DMS153 (cell line): ENCODE results near the gene ZC3H18.

ENCODE experiments used
- DNase-seq: peaks from one replicate; lab custom pipeline; 2025; lab: John Stamatoyannopoulos, UW

The ZC3H18 gene

DNA sequence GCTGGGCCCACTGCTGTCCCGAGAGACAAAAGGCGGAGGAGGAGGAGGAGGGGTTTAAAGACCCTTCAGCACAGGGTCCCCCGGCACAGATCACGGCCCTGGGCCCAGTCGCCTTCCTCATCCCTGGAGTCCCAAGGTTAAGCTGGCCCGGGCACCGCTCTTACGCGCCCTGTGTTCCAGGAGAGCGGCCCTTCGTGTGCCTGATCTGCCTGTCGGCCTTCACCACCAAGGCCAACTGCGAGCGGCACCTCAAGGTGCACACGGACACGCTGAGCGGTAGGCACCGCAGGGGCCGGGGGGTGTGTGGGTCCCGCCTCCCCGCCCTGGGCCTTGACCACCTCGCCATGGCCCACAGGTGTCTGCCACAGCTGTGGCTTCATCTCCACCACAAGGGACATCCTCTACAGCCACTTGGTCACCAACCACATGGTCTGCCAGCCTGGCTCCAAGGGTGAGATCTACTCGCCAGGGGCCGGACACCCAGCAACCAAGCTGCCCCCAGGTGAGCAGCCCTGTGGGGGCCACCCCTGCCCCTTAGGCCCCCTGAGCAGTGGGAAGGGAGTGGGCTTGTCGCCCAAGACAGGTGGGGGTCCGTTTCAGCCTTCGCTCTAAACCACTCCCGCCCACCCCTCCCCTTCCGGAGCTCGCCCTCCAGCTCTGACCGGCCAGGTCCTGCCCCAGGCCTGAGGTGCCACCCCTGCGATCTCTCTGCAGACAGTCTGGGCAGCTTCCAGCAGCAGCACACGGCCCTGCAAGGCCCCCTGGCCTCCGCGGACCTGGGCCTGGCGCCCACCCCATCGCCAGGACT lies 37.6 kb upstream of the ZC3H18 start:
- DNase-seq = no peak

DNA sequence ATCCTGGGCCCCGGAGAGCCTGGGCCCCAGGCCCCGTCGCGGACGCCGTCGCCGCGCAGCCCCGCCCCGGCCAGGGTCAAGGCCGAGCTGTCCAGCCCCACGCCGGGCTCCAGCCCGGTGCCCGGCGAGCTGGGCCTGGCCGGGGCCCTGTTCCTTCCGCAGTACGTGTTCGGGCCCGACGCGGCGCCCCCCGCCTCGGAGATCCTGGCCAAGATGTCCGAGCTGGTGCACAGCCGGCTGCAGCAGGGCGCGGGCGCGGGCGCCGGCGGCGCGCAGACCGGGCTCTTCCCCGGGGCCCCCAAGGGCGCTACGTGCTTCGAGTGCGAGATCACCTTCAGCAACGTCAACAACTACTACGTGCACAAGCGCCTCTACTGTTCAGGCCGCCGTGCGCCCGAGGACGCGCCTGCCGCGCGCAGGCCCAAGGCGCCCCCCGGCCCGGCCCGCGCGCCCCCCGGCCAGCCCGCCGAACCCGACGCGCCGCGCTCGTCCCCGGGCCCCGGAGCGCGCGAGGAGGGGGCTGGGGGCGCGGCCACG lies 36.8 kb upstream of the ZC3H18 start:
- peak; percentile 5 for DNase-seq

DNA sequence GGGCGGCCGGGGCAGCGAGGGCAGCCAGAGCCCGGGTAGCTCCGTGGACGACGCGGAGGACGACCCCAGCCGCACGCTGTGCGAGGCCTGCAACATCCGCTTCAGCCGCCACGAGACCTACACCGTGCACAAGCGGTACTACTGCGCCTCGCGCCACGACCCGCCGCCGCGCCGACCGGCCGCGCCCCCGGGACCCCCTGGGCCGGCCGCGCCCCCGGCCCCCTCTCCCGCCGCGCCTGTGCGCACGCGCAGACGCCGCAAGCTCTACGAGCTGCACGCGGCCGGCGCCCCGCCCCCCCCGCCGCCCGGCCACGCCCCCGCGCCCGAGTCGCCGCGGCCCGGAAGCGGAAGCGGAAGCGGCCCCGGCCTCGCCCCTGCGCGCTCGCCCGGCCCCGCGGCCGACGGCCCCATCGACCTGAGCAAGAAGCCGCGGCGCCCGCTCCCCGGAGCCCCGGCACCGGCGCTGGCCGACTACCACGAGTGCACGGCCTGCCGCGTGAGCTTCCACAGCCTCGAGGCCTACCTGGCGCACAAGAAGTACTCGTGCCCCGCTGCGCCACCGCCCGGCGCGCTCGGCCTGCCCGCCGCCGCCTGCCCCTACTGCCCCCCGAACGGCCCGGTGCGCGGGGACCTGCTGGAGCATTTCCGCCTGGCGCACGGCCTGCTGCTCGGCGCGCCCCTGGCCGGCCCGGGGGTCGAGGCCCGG lies 36.1 kb upstream of the ZC3H18 start:
- DNase-seq = peak; percentile 45

DNA sequence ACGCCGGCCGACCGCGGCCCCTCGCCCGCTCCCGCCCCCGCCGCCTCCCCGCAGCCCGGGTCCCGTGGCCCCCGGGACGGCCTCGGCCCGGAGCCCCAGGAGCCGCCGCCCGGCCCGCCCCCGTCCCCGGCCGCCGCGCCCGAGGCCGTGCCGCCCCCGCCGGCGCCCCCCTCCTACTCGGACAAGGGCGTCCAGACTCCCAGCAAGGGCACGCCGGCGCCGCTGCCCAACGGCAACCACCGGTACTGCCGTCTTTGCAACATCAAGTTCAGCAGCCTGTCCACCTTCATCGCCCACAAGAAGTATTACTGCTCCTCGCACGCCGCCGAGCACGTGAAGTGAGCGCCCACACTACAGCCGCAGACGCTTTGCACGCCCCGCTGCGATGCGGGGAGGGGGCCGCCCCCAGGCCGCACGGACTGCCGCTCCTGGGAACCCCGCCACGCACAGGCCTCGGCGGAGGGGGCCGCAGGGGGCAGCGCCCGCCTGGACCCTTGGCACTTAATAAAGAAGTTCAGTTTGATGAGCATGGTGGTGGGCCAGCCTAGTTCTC lies 35.5 kb upstream of the ZC3H18 start:
- DNase-seq = no peak

DNA sequence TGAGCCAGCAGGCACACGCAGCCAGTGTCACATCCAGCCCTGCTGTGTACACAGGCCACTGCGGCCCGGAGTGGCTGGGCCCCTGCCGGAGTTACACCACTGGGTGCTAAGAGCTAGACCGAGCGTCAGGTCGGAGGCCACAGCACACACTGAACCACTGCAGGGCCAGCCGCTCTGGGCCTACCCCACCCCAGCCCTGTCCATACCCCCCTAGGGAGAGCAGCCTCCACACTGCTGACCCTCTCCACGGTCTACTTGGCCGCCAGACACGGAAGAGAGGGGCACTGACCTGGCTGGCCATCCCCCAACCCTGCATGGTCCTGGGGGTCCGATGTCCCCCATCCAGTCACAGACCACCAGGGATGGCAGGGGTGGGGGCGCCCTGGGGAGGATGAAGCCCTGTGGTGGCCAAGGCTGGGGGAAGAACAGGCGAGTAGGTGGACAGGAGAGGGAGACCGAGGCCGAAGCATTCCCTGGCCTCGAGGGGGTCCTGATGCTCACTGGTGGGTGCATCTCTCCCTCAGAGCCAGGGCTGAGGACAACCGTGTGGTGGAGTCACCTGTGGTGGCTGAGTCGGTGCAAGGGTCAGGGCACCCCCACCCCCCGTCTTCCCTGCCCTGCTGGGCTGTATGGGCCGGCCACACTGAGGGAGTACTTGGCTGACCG lies 34.9 kb upstream of the ZC3H18 start:
- no peak for DNase-seq

DNA sequence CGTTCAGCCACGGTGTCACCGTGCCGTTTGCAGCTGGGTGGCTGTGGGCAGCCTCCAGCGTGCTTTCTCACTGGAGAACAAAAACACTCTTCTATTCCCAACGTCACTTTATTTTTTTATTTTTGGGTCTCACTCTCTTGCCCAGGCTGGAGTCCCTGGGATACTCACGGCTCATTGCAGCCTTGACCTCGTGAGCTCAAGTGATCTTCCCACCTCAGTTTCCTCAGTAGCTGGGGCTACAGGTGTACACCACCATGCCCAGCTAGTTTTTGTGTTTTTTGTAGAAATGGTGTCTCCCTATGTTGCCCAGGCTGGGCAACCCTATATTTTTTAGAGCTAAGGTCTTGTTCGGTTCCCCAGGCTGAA lies 34.4 kb upstream of the ZC3H18 start:
- DNase-seq = no peak

DNA sequence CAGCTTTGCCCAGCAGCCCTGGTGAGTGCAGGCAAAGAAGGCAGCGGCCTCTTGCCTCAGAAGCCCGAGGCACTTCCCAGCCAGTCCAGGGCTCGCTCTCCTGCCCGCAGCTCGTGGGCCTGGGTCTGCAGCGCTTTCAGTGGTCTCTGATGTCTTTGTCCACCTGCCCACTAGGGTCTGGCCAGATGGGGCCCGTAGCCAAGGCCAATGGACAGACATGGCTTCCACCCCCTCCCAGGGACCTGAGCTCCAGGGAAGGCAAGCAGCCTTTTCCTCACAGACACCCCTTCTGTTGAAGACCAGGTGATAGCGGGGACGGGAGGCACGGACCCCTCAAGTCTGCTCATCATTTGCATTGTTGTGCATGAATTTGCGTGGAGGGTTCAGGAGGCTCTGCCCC lies 33.7 kb upstream of the ZC3H18 start:
- no peak for DNase-seq

DNA sequence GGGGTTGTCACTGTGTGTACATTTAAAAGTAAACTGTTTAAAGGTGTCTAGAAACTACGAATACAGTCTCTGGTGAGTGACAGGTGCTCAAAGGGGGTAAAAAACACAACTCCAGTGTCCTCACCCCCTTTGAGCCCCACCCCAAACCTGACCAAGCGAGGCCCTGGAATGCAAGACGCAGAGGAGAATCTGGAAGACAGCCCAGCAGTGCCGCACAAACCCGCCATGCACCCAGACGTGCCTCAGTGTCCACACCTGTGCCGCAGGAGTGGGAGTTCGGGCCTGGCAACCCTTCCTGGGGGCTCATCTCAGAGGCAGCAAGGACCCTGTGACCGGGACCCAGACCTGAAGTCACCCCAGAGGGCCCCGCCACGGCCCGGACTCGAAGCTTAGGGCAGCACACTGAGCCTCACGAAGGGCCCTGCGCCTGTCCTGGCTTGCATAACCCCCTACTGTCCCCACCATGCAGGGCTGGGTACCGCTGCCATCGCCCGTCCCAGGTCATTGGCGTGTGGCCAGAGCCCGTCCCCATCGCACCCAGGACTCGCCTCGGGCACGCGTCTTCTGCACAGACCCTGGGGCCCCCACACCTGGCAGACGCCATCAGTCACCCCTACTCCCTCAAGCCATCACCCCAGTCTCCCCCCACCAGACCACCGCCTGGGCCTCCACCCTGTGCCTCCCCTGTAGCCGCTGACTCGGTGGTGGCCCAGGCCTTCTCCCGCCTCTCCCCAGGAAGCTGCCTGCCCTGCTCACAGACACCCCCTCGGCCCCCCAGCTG lies 33.0 kb upstream of the ZC3H18 start:
- DNase-seq = no peak

DNA sequence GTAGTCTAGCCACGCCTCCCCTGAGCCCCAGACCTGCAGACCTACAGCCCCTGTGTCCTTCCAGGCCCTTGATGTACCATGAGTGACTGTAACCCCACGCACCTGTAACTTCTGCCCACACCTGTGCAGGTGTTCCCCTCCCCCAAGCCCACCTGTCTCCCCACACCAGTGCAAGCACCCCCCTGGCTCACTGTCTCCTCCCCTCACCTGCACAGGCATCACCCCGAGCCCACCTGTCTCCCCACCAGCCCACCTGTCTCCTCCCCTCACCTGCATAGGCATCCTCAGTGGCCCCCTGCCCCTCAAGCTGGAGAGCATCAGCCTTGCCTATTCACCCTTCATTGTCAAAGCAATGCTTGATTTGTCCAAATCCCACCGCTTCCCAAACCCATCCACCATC lies 32.3 kb upstream of the ZC3H18 start:
- DNase-seq = no peak

DNA sequence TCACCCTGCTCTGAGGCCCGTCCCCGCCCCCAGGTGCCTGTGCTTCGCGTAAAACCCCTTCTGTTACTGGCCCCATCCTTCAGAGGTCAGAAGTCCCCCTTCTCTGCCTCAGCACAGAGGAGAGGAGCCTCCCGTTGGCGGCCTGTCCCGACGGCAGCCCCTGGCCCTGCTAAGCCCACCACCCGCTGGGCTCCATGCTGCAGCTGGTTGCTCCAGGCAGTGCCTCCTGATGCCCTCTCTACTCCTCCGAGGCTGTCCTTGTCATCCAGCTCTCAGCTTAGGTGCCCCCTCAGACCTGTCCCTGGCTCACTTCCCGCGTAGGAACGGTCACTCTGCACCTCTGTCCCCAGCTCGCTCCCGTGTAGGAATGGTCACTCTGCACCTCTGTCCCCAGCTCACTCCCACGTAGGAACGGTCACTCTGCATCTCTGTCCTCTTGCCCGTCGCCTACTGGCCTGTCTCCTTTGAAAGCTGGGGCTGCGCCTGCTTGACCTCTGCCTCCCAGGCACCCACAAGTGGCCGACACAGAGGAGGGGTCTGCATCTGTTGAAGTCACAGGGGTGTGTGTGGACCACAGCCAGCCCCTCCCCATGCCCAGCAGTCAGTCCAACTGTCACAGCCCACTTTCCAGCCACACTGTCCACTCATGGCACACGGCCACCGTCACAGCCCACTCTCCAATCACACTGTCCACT lies 31.7 kb upstream of the ZC3H18 start:
- no peak for DNase-seq

DNA sequence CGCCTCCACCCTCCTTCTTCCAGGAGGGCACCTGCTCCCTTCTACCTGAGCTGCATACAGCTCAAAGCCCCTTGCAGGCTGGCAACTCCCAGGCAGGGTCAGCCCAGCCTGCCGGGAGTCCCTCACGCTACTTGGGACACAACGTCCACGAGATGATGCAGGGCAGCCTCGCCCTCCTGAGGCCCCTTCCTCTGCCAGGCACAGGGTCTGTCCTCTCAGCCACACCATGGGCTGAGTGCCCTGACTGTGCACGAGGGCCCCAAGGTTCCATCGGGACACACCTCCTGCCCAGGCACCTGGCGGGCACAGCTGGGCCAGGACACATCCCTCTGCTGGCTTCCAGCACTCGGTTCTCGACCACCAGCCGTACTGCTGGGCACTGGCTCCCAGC lies 30.9 kb upstream of the ZC3H18 start:
- DNase-seq = no peak

DNA sequence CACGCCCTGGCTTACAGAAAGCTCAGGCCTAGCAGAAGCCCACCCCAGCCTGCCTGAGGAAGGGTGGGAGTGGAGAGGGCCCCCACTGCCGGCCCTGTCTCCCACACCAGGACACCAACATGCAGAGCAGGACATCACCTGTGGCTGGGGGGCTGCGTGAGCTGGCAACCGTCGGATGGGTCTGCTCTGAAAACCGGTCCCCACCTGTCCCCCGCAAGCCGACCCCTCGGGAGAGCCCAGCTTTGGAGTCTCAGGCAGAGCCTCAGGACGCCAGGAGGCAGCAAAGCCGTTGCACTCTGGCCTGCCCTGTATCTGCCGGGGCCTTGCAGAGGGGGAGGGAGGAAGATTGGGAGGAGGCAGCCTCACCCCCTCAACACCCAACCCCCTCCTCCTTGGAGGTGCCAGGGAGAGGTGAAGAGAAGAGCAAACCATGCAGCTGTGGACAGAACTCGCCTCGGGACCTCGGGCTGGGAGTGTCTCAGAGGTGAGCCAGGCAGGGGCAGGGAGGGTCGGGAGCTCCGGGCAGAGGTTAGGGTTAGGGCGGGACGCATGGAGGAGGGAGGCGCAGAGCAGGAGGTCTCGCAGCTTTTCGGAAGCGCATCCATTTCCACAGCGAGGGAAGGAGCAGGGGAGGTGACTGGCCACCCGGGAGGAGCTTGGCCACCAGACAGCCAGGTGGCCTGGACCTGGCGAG lies 30.4 kb upstream of the ZC3H18 start:
- DNase-seq = no peak

DNA sequence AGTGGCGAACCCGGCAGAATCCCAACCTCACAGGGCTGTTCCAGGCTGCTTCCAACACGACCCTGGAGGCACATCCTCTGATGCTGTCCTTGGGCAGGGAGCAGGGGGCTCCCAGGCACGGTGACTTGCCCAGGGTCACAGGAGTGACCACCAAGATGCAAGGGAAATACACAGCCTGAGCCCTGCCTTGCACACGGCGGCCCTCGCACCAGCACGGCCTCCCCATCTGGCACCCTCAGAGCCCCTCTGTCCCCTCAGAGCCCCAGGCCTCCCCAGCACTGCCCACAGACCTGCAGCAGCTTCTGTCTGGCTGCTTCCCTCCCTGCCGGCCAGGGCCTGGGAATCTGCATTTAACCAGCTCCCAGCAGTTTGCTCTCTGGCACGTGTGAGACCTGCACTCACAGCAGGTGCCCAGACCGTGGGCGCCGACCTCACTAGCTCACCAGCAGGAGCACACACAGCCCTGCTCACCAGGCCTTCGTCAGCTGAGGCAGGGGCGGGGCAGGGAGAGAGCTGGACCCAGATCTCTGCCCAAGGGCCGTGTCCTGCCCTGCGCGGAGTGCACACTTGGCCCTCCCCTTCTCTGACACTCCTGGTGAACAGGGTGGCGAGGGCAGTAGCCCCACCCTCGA lies 29.7 kb upstream of the ZC3H18 start:
- no peak for DNase-seq

DNA sequence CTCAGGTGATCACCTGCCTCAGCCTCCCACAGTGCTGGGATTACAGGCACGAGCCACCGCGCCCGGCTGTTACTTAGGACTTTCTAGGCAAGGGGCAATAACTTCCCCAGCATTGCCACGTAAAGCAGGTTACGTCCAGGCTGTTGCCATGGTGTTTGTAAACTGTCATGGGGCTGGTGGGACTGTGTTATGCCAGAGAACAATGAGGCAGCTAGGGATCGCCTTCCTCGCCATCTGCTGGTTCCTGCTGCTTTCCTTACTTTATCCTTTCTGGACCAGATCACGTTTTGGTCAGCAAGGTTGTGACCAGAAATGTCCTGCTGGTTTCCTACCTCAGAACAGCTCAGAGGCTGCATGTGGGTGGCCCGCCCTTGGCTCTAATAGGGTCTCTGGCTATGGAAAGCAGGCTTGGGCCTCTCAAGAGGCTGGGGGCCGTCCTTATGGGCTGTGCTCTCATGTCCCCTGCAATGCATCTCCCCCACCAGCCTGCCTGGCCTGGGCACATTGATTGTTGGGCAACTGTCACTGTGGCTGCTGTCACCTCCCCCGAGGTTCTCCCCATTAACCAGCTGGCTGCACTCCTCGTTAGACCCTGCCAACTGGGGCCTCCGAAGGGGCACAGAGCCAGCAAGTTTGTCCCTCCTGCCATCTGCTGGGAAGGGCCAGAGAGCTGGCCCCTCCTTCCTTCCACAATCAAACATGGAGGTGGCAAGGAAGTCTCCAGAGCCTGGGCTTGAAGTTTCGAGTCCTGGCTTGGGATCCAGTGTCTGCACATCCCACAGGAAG lies 28.2 kb upstream of the ZC3H18 start:
- DNase-seq = no peak

DNA sequence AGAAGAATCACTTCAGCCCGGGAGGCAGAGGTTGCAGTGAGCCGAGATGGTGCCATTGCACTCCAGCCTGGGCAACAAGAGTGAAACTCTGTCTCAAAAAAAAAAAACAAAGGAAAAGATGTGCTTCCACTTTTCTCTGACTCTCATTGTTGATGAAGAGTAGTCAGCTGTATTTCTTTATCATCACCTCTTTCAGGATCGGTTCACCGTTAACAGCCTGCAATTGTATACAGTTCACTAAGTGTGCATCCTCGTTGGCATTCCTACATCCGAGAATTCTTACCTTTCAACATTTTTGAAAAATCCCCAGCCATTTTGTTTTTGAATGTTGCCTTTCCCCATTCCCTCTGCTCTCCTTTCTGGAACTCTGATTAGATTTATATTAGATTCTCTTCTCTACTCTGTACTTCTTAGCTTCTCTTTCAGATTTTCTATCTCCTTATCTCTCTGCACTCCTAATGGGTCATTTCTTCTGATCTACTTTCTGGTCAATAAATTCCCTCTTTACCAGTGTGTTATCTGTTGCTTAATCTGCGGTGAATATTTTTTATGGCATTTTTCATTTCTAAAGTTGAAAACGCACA lies 26.9 kb upstream of the ZC3H18 start:
- no peak for DNase-seq

DNA sequence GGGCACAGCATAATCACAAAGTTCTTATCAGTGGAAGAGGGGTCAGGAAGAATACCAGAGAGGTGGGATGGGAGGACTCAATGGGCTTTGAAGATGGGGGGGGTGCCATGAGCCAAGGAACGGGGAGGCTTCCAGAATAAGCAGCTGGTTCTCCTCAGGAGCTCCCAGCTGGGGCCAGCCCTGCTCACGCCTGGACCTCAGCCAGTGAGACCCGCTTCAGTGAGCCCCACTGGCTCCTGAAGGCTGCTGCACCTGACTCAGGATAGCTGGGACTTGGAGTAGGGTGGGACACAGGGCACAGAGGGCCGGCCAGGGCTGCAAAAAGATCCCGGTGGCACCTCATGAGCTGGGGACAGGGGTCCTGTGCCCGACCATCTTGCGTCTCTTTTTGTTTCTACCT lies 24.4 kb upstream of the ZC3H18 start:
- no peak for DNase-seq

DNA sequence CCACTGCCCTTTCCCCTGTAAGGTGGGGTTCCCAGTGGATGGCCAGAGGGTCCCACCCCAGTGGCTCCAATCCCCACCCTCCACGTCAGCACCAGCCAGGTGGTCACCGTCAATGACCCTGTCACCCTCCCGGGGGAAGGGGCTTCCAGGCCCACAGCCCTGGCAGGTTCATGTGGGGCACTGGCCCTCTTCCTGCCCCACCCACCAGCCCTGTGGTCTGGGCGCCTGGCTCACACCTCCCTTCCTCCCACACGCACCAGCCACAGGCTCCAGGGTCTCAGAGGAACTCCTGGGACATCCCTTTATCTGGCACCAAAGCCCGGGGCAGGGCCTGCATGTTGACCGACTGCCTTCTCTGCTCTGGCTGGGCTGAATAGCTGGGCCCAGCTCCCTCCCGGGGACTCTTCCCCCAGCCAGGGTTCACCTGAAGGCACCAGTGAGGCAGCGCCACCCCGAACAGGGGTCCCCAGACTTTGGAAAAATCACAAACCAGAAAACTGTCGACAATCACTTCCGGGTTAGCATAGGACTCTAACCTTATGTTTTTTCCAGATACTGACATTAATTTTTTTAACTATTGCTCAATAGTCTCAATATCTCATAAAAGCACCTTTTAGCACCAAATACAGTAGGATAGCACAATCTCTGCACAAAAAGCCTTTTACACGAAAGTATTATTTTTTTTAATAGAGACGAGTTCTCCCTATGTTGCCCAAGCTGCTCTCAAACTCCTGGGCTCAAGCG lies 21.9 kb upstream of the ZC3H18 start:
- no peak for DNase-seq

DNA sequence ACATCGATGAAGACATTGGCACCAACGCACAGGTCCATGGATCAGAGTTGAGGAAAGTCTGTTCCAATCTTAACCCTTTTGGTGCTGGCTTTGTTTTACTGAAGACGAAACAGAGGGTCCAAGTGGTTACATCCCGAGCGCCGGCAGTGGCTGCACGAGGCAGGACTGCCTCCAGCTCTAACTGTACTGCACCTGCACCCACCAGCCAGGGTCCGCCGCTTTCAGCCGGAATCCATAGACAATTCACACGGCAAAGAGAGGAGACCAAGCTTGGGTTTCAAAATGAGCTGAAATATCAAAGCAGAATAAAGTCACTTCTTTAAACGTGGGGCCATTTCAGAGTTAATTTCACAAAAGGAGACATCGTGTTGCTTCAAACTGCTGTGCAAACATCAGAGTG lies 21.2 kb upstream of the ZC3H18 start:
- DNase-seq = no peak
